Raji (cell line): ENCODE data around the gene TSPYL2.
A peak's percentile ranks its signal among the peaks of the same experiment; 100 is the strongest.

ENCODE experiments used
- POLR2A ChIP-seq: IDR thresholded peaks from 2 replicates; pipeline ENCODE4 v1.6.1; 2011; ENCODE audit warnings: low read depth, low read length, control low read depth; ENCODE audit not compliant: insufficient read depth

Gene TSPYL2

DNA sequence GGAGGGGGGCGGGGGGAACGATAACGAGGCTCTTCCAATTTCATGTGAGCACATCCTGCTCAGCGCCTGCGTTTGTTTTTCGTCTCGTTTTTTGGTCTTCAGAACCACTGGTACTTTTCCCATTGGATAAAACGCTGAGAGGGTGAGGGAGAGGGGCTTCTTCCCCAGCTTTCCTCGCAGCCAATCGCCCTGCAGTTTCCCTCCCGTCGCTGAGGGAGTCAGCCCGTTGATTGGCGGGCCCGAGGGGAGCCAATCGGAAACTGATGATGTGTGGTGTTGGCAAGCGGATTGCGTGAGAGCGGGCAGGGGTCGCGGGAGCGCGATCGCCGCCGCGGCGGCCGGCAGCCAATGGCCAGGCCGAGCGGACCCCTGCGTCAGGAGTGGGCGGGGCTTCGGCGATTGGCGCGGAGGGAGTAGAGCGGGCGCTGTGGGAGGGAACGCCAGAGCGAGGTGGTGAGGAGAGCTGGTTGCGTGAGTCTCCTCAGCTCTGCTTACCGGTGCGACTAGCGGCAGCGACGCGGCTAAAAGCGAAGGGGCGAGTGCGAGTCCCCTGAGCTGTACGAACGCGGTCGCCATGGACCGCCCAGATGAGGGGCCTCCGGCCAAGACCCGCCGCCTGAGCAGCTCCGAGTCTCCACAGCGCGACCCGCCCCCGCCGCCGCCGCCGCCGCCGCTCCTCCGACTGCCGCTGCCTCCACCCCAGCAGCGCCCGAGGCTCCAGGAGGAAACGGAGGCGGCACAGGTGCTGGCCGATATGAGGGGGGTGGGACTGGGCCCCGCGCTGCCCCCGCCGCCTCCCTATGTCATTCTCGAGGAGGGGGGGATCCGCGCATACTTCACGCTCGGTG lies at the start of gene TSPYL2:
Gene TSPYL2, plus strand, starts transcription at position 443 of the 848 bp plus-strand sequence. Its CDS starts 132 bp downstream, at position 575.
- TF ChIP-seq POLR2A: peak; percentile 98

DNA sequence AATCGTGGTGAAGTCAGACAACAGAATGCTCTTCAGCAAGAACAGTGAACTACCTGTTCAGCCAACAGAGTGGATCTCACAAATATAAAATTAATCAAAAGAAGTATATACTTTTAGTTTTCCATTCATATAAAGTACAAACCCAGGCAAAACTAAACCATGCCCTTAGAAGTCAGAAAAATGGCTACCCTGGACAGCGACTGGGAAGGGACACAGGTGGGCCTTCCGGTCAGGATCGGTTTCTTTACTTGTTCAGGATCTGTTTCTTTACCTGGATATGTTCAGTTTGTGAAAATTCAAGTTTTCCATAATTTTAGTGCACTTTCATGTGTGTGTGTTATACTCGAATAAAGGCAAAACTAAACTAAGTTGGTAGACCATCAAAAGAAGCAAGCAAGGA lies 46.0 kb upstream of the TSPYL2 start:
- no peak for TF ChIP-seq POLR2A

DNA sequence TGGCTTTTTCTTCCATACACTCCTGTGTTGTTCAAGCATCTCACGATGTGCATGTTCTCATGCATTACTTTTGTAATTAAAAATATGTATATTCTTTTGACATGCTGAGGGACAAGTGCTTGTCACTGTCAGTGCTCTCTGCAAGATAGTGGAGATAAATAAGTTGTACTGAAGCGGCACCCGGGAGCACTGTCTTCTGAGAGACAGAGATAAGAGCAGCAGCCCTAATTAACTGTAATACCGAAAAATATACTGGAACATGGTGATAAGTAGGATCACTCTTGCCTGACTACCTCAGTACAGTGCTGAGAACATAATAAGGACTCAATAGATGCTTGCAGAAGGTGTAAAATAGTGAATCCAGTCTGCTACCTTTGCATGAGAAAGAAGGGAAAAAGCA lies 42.9 kb upstream of the TSPYL2 start:
- TF ChIP-seq POLR2A: no peak

DNA sequence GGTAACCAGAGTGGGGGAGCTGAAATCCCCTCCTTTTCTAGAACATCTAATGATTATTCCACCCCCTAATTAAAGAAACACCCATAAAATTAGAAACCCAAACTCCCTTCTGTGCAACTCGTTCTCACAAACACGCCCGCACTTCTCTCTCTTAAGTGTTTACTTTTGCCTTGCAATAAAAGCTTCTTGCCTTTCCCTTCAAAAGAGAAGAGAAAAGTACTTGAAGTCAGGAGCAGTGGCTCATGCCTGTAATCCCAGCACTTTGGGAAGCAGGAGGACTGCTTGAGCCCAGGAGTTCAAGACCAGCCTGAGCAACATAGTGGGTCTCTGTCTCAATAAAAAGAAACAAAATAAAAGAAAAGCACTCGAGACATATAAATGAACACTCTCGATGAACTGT lies 37.2 kb upstream of the TSPYL2 start:
- no peak for TF ChIP-seq POLR2A

DNA sequence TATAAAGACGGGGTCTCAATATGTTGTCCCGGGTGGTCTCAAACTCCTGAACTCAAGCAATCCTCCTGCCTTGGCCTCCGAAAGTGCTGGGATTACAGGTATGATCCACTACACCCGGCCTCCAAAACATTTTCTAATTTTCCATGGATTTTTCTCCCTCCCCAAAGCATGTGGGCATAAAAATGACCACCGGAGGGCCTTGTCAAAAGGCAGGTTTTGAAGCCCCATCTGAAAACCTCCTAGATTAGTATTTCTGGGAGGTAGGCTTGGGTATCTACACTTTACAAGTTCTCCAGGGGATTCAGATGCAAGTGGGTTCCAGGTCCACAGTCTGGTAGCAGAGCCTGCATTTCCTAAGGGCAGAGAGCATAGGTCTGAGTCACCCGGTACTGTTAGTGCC lies 34.9 kb upstream of the TSPYL2 start:
- no peak for TF ChIP-seq POLR2A

DNA sequence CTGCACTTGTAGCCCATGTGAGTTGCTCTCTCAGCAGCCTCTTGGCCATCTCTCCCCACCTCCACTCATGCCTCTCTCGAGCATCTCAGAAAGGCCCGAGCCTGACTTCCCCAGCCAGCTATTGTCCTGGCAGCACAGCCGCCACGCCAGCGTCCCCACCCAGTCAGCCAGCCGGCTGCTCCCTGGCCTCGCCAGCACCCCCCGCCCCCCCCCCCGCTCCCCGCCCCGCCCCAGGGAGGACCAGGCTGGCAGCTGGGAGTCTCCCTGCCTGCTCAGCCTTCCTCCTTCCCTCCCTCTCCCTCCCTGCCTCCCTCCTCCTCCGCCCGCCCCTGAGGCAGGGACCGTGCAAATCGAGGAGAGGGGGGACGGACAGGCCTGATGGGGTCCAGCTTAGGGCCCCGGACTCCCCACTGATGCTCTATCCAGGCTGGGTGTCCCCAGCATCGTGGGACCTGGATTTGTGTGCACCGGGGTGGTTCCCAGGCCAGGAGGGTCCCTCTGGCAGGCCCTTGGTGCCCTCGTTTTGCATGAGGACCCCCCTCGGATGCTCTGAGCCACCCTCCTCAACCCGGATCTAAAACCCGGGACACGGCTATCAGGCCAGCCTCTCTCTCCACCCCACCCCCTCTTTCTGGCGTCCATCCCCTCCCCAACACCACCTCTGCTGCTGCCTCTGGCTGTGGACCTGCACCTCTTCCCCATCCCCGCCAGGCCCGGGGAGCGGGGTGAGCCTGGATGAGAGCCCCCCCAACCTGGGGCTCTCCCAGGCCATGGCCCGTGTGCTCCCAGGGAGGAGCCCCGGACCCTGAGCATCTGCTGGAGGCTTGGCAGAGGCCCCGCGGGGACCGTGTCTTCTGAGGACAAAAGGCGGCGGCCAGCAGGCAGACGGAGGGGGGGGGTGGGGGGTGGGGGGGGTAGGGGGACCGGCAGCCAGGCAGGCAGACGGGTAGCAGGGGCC lies 33.7 kb upstream of the TSPYL2 start, which contains the start of gene GPR173:
Gene GPR173, plus strand, starts transcription at position 621 of the 958 bp plus-strand sequence. CDS start 27,833 bp downstream, outside the sequence.
- no peak for TF ChIP-seq POLR2A

DNA sequence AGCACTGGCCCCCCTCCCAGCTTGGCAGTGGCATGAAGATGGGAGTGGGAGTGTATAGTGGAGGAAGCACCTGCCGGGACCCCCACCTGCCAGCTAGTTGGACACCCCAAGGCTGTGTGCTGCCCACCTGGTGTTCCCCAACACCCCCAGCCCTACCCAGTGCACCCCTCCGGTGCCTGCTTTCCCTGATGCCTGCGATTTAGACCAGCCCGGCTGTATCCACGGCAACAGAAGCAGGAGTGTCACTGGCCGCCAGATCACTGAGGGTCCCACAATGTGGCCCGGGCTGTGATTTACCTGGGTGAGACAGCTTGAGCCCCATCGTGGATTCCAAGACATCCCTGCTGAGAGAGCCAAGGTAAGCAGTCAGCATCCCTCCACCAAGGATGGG lies 33.0 kb upstream of the TSPYL2 start:
- TF ChIP-seq POLR2A: no peak

DNA sequence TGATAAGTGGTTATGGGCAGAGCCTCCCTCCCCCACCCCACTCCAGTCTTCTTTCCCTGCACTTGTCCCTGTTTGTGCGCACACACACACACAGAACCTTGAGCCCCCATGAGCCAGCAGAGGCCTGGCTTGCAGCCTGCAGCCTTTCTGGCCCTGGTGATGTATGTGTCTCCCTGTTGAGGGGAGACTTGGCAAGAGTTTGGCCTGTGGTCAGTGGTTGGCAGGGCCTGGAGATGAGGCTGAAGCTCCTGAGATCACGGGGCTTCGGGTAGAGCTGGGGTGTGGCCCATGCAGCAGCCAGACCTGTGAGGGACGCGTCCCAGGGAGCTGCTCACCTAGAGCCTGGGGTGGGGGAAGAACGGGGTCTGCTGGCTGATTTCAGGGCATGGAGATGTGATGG lies 31.3 kb upstream of the TSPYL2 start:
- no peak for TF ChIP-seq POLR2A

DNA sequence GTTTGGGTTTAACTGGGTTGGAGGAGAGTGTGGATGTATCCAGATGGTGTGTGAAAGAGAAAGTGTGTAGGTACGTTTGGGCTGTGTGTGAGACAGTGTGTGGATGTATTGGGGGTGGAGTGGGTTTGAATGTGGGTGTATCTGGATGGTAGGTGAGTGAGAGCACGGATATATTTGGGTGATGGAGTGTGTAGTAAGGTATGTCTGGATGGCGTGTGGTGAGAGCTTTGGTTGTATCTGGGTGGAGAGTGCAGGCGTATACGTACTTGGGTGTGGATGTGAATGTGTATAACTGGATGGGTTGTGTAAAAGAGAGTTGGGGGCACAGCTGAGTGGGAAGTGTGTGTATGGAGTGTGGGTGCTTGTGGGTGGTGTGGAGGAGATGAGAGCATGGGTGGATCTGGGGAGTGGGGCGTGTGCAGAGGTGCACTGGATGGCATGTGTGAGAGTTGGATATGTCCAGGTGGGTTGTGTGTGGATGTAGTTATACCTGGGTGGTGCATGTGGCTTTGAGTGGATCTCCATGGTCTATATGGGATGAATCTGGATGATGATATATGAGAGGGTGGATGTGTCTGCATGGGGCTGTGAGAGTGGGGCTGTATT lies 26.8 kb upstream of the TSPYL2 start:
- TF ChIP-seq POLR2A: no peak

DNA sequence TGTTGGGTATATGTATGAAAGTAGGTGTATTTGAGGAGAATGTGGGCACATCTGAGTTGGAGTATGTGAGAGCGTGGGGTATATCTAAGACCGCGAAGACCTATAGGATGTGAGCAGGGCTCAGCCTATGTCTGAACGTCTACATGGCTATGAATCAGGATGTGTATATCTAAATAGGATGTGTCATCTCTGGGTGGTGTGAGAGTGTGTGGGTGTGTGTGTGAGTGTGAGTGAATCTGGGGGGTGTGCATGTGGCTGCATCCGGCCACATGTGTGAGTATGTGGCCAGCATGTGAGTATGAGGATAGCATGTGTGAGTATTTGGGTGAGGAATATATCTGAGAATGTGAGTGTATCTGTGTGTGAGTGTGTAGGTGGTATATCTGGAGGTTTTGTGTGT lies 25.9 kb upstream of the TSPYL2 start:
- no peak for TF ChIP-seq POLR2A

DNA sequence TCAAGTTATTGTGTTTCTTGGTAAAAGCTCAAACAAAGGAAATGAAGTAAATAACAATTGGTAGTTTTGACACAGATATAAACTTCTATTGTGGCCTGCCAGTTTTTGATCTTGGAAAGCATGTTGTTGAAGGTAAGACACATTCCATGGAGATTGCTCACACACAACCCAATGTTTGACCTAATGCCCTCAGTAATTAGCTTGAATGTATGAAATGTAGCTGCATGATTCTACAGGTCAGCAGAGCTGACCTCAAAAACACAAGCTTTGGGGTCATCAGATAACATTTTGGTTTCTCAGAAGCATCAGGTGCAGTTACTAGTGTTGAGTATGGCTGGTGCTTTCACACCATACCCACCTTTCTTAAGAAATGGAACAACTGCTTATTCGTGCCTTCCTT lies 17.1 kb upstream of the TSPYL2 start:
- TF ChIP-seq POLR2A: no peak

DNA sequence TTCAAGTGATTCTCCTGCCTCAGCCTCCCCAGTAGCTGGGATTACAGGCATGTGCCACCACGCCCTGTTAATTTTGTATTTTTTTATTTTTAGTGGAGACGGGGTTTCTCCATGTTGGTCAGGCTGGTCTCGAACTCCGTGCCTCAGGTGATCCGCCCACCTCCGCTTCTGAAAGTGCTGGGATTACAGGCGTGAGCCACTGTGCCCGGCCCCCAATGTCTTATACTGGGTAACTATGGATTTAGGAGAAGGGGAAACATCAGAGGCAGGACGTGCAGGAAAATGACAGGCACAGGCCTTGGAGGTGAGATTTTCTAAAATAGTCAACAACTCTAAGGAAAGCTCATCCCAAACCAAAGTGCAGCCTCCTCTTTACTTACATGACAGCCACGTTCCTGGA lies 11.1 kb upstream of the TSPYL2 start:
- TF ChIP-seq POLR2A: no peak

DNA sequence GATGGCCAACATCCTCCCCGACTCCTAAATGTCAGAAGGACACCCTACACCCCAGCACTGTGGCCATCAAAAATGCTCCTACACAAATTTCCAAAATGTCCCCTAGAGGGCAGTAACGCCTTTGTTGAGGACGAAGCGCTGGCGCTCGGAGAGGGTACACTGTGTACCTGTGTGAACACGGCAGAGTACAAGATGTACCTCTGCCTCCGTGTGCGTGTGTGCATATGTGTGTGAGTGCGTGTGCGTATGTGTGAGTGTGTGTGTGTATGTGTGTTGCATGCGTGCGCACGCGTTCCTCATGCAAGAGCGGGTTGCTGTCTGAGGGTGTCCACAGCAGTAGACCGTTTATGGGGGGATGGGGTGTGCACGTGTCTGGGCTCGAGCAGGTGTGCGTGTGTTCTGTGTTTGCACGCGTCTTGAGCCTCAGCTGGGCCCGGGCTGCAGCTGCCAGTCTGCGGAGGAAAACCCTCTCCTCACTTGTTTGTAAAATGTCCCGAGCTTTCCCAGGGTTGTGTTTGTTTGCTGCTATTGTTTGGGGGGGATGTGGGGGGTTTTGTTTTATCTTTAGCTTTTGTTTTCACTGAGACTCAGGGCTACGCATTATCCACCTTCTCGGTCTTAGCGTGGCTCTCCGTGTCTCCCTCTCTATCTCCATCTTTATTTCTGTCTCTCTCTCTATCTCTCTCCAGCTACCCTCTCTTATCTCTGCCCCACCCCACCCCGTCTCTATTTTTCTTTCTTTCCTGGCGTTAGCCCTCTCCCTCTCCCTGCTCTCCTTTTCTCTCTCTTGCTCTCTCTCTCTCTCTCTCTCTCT lies 10.4 kb upstream of the TSPYL2 start:
- peak; percentile 82 for TF ChIP-seq POLR2A

DNA sequence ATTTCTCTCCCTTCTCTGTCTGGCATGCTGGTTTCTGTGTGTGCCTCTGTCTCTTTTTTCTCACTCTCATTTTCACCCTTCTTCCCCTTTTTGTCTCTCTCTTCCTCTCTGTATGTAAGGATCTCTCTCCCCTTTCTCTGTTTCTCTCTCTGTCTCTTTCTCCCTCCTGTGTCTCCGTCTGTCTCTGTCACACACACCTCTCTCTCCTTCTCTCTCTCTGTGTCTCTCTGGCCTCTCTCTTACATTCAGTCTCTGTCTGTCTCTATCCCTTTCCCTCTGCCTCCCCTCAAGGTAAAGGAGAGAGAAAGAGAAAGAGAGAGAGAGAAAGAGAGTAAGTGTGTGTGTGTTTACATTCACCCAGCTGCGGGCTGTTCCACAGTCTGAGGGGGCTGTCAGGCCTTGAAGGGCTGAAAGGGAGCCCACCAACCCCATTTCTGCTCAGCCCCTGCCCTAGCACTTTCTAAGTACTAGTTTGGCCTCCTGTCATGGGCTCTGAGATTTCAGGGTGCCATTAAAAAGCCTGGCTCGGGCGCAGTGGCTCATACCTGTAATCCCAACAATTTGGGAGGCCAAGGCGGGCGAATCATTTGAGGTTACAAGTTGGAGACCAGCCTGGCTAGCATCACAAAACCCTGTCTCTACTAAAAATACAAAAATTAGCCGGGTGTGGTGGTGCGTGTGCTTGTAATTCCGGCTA lies 9.6 kb upstream of the TSPYL2 start:
- no peak for TF ChIP-seq POLR2A
